HG02840 (cell line): ENCODE results near the gene RORB.
"Not testable (repeated sequence)": the region's sequence is repeated elsewhere in the genome, so short reads cannot be mapped to it uniquely, and the experiment has no call there.

Experiments used
- ATAC-seq: cut with Tn5 transposase; IDR thresholded peaks from one replicate; pipeline ENCODE4 v1.9.1; 2021; ENCODE audit warnings: mild to moderate bottlenecking, moderate library complexity, moderate number of reproducible peaks; ENCODE audit not compliant: unreplicated experiment, low FRiP score

RORB gene

DNA sequence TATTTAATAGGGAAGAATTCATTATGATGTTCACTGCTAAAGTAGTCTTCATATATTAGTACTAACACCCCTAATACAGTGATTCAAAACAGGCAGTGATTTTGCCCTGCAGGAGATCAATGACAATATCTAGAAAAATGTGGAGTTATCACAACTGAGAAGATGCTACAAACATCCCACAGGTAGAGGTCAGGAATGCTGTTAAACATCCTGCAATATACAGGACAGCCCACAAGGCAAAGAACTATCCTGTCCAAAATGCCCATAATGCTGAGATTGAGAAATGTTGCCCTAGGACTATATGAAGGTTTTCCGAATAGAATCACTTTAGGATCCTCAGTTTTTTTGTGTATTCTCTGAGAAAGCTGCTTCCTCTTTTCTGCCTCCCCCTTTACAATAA lies 15.3 kb downstream of the RORB start:
- ATAC-seq, result no peak

DNA sequence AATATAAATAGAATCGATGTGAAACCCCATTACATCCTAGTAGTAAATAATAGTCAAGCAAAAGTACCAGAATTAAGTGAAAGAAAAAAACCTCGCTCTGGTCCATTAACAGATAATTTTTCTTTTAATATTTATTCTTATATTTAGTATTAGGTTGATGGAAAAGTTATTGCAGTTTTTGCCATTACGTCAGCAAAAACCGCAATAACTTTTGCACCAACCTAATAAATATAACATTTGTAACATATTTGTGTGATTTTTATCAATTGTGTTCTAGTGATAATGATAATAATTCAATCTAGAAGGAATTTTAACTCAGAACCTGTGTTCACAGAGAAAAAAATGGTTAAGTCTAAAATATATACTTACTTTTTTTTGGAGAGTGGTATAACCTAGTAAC lies 16.1 kb downstream of the RORB start:
- no peak for ATAC-seq

DNA sequence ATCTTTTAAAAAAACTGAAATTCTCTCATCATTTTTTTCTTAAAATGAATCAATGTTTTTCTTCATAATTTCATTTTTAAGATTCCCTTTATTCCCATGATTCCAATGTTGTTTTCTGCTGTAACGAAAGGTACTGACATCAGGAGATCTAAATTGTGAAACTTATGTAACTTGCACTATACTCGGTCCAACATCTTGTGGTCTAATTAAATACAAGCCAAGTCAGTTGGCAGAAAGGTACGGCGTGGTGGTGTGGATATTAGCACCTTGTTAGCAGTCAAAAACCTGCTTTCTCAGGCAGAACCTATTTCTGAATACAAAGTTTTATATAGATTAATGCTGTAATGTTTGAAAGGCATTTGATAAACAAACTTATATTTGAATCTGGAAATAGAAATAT lies 20.1 kb downstream of the RORB start:
- ATAC-seq, result no peak

DNA sequence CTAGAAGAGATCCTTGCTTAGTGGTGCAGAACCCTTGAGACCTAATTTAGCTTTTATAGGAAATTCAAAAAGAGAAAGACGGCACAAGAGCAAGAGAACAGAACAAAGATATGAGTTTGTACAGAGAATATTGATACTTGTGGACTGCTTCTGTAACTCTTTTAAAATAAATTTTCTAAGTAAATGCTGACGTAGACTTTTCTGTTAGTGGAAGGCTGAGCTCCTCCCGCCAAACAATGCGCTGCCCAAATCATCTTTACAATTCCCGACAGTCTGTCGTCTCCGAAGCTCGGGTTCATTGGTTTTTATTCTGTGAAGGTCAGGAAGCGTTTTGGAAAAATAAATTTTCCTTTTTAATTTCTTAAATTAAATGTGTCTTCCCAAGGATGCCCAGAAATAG lies 22.3 kb downstream of the RORB start:
- ATAC-seq, result no peak

DNA sequence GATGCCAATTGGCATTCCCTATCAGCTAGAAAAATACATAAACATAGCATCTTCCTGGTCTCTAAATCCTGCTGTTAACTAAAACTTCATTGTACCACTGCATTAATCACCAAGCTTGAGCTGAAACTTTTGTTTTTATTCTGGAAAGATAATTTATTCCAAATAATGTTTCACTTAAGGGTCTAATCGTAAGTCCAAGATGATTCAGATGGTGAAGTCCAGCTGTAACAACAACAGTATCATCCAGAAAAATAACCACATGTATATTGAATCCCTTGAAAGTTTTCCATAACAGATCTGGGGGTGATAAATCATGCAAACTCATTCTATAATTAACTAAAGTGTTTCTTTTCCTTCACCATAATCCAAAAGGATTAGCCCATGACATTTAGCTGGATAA lies 23.9 kb downstream of the RORB start:
- ATAC-seq, result no peak

DNA sequence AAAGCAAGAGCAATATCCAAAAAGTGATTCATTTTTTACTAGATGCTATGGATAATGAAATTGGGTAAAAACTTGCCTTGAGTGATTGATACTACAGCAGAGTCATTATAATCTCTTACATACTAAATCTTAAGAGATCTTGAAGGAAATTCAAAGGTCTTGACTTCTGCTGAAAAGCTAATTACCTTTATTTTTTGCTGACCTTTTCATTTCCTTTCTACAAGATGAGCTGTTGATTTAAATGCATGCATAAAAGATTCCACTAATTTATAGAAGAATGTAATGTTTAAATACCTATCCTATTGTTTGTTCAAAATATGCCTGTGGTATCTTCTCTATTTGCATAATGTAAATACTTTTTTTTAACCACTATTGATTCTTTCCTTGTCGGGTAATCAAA lies 27.2 kb downstream of the RORB start:
- ATAC-seq, result no peak

DNA sequence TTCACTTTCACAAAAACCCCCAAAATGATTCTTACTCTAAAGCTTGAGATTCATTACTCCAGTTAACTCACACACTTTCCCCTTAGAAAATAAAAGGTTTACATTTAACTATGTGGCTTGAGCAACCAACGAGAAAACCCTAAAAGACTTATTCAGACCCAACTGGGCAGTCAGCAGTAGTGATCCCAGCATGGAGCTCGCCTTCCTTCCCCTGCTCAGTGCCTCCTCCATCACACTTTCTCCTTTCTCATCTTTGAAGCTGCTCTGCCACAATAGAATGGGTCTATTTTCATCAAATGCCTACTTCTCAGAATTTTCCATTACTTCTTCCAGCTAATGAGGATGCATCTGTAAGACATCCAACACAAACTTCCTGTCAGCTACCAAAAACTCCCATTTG lies 29.1 kb downstream of the RORB start:
- ATAC-seq, result no peak

DNA sequence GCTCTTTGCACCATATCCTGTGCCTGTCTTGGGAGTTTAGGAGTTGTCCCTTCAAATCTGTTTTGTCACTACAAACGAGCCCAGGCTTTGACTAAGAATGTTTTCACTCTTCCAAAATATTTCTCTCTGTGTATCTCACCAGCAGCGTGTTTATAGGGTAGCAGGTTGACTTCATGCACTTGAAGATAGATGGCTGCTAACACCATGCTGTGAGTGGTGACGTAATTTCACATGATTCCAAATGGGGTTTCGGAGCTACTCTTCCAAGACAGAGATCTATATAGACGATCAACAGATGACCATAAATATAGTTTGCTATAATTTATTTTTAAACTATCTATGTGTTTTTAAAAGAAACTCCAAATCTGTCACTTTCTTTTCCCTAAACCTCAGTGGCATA lies 30.6 kb downstream of the RORB start:
- no peak for ATAC-seq

DNA sequence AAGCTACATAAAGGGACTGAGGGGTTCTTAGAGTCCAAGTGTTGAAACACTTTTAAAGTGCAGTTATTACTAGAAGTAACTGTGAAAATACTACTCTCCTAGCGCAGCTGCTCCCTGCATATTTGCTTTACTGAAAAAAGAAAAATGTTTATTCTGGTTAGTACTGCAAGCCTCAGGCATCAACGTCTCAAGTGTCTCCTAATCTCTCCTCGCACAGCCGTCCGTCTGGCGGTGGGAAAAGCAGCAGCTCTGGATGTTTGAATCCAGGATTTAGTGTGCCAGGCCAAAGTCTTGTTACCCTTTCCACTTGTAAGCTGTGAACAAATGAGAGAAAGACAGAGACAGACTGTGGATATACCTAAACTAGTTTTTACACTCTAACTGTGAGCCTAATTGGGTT lies 31.1 kb downstream of the RORB start:
- ATAC-seq, result no peak

DNA sequence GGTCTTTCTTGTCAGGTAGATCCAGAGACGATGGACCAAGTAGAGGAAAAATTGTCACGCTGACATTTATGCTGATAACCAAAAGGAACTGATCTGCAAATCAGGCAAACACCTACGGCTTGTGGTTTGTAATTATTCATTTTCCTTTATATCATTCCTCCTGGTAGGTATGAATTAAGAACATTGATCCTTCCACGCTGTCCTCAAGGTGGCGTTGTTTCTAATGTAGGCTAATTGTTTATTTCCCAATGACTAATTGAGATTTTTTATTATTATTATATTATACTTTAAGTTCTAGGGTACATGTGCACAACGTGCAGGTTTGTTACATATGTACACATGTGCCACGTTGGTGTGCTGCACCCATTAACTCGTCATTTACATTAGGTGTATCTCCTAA lies 33.3 kb downstream of the RORB start:
- not testable (repeated sequence) for ATAC-seq

DNA sequence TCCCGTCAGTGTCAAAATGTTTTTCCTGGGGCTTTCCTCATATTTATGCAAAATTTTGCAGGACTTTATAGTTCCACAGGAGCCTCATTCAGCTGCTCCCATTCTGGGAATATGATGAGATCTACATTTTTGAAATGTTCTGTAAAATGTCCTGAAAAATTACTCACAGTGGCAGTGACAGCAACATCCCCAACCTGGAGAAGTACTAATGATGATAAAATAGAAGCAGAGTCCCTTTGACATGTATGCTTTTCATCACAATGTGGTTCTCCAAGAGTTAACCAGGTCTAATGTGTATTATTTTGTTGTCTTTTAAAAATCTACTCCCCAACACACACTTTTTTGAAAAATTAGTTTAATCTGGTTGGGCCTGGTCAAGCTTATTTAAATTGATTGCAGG lies 36.1 kb downstream of the RORB start:
- no peak for ATAC-seq

DNA sequence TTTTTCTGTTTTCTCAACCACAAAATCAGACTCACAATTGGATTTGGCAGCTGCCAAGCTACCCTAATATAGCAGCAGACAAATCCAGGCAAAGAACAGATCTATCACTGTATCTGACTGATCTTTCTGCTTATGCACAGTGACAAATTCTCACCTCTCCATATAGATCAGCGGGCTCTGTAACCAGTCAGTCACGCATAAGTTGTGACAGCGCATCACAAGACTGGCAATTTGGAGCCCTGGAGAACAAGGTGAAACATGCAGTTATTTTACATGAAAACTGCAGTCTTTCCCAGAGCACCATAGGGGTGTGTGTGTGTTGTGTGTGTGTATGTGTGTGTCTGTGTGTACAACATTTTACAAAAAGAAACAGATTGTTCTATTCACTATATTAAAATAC lies 37.7 kb downstream of the RORB start:
- ATAC-seq, result no peak

DNA sequence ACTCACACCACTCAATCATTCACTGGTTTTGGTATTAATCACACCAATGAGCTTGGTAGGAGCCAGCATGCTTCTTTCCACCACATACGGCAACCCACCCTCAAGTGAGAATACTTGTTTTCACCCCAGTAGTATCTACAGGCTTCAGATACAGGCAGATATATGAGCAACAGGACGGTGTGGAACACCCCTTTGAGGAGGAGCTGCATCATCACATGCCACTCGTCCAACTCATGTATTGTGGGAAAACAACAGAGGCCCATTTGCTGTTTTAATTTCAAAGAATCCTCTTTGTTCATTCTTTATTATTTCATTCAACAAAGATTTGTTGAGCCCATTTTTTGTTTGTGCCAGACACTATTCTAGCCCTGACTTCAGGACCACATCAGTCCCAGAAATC lies 46.0 kb downstream of the RORB start:
- no peak for ATAC-seq

DNA sequence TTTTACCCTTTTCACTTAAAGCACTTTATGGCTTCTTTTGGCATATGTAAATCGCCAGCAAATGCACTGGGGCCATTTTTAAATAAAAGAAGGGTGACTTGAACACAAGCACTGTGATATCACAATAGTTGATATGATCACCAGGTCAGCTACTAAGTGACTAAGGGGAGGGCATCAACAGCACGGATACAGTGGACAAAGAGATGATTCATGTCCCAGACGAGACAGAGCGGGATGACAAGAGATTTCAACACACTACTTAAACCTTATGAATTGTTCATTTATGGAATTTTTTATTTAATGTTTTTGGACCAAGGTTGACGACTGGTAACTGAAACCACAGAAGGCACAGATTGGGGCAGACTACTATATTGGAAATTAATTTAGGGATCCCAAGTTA lies 54.1 kb downstream of the RORB start:
- ATAC-seq, result no peak

DNA sequence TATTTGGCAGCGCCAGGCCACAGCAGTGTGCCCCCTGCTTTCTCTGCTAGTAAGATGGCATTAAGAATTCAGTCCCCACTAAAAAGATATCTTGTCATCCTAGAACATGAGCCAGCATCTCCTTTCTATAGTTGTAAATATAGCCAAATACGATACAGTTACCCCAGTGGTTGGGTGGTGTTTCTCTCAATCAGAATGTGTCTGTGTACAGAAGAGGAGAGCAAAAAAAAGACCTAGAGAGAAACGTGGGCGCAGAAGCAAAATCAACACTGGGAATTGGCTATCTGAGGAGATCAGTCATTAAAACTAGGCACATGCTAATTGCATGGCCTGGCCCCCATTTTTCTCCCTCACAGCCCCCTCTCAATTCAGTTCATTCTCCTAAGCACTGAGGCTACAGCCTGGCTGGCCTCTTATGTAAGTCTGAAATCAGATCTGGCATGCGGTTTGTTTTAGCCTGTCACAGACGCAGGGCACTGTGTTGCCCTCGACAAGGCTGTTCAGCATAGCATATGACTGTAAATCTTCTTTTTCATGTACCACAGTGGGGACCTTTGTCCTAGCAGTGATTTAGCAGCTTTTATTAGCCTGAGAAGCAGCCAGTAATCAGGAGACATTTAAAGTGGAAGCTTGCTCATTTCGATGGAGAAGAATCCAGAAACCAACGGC lies 57.8 kb downstream of the RORB start:
- ATAC-seq, result no peak

DNA sequence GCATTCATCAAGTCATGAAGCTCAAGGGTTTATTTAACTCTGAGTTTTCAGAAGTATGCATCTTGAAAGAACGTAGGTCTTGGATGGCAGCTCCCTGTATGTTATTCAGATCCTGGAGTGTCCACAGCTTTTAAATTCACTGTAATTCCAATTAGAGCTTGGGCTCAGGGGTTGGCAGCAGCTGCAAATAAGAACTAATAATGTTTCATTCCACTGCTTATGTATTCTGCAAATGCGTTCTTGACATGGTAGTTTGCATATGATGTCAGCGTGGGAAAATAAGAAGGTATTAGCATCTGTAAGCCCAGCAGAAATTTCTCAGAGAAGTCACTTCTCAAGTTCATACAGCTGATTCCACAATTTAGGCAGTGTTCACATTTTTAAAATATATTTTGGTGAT lies 58.4 kb downstream of the RORB start:
- ATAC-seq, result no peak

DNA sequence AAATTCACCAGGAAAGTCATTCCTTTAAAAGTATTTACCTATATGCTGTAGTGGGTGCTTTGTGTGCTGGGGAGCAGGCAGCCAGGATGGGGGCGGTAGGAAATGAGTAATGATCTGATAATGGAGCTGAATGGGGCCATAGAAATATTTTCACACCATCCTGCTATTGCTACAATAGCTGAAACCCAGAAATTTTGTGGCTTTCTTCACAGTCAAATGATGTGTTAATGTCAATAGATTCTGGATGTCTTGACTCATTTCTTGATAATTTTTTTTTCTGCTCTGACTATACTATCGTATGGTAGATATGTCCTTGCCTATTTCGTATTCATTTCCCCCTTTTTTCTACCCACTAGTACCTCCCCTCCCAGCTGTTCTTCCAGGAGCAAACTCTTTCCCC lies 59.5 kb downstream of the RORB start:
- peak; percentile 85 for ATAC-seq

DNA sequence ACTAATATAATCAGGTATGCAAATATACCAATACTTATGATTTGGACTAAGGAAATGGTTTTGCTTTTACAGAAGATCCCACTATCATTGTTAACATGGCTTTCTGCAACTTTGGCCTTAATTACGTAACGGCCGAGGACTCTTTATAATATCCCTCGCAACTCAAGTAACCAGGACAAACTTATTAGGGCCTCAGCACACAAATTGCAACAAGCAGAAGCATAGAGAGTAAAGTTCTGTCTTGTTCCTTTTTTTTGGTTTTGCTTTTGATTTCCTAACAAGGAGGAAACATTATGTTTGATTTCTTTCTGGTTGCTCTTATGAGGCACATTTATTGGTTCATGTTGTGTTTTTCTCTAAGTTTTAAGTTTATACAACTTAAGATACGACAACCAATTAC lies 60.4 kb downstream of the RORB start:
- ATAC-seq, result no peak

DNA sequence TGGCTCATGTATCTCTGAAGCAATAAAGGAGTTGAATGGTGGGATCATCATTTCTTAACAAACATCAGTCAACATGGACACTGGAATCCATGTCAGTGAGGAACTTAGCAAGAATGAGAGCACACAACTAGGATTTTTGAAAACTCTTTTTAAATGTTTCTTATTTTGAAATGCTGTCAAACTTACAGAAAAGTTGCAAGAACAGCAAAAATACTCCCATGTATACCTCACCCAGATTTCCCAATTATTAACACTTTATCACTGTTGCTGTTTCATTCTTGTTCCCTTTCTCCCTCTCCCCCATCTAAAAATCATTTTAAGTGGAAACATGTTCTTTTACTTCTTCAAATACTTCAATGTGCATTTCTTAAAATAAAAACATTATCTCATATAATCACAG lies 65.5 kb downstream of the RORB start:
- no peak for ATAC-seq

DNA sequence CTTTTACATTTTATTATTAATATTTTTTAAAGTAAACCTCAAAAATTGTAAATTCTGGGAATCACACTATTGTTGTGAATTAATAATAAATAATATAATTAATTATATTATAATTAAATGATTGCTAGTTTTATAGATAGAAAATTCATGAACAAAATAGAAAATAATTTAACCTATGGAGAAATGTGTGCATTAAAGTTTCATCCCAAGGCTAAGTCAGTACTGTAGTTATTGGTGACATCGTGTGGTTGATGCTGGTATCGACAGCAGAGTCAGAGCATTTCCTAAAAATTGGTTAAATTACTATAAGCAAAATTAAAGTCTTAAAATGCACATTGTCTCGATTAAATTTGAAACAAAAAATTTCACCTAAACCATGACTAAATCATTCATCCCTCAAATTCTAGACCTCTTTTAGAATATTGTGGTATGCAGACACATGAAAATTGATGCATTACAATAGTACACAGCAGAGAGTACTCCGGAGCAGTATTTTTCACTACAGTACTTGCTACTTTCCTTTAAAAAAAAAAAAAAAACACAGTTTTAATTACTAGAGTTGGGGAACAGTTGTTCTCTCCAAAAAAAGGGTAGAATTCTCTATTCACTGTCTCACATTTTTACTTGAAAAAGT lies 73.9 kb downstream of the RORB start:
- peak; percentile 59 for ATAC-seq

DNA sequence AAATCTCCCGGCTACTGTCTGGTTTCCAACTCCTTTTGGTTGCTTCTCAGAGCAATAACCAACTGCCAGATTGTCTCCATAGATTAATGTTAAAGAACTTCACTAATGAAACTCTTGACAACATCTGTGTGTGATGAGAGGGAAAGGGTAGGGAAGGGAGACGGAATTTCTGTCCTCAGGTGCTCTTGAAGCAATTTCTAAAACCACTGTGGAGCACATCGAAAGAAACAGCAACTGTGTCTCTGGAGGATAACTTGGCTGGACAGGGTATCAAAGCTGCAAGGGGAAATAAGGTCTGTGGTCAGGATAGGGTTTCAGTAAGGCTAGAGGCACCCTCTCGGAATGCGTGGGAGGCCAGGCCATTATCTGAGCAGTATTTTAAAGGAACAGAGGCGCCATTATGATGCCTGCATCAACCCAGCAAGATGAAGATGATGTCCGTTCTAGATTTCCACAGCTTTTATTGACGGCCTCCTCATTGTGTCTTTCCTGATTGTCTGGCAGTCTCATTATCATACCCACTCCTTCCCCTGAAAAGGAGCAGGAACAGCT lies 76.6 kb downstream of the RORB start:
- no peak for ATAC-seq

DNA sequence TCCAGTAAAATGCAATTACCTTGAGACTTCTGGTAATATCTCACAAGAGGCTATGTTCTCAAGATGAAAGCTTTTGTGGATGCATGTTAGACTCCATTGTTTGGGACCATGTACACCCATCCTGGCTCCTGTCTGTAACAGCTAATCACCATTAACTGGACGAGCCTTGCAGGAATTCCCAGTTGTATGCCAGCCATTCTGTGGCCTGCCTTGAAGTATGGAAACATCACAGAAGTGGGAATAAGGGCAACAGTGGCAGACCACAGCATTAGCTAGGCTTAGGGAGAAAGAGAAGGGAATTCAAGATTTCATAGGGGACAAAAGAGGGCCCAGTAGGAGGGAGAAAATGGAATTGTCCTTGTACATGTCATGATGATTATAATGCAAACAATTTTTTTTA lies 79.0 kb downstream of the RORB start:
- ATAC-seq, result no peak
